GM06990 (cell line): ENCODE measurements around the gene TMEM116.
"Not testable (repeated sequence)": the region's sequence is repeated elsewhere in the genome, so short reads cannot be mapped to it uniquely, and the experiment has no call there.

ENCODE experiments used
- DNase-seq: peaks from one replicate; pipeline ENCODE4 v3.0.0-alpha.2; 2011; ENCODE audit not compliant: insufficient read length; ENCODE audit errors: extremely low read depth
- H3K27me3 ChIP-seq: replicated peaks from 2 replicates; pipeline ENCODE4 v1.6.0; 2011; ENCODE audit warnings: low read length; ENCODE audit not compliant: control insufficient read depth, insufficient read depth
- H3K36me3 ChIP-seq: 2 replicates; pipeline ENCODE4 v1.5.1; 2011; ENCODE audit warnings: low read length; ENCODE audit not compliant: control insufficient read depth, insufficient read depth
- H3K4me3 ChIP-seq: replicated peaks from 2 replicates; pipeline ENCODE4 v1.5.1; 2011; ENCODE audit warnings: low read depth, mild to moderate bottlenecking, control low read depth, low read length
- CTCF ChIP-seq: IDR thresholded peaks from 2 replicates; pipeline ENCODE4 v1.5.1; 2011; ENCODE audit warnings: low read length, control low read depth, mild to moderate bottlenecking, inconsistent platforms; ENCODE audit not compliant: insufficient read depth, poor library complexity, severe bottlenecking

The TMEM116 gene

DNA sequence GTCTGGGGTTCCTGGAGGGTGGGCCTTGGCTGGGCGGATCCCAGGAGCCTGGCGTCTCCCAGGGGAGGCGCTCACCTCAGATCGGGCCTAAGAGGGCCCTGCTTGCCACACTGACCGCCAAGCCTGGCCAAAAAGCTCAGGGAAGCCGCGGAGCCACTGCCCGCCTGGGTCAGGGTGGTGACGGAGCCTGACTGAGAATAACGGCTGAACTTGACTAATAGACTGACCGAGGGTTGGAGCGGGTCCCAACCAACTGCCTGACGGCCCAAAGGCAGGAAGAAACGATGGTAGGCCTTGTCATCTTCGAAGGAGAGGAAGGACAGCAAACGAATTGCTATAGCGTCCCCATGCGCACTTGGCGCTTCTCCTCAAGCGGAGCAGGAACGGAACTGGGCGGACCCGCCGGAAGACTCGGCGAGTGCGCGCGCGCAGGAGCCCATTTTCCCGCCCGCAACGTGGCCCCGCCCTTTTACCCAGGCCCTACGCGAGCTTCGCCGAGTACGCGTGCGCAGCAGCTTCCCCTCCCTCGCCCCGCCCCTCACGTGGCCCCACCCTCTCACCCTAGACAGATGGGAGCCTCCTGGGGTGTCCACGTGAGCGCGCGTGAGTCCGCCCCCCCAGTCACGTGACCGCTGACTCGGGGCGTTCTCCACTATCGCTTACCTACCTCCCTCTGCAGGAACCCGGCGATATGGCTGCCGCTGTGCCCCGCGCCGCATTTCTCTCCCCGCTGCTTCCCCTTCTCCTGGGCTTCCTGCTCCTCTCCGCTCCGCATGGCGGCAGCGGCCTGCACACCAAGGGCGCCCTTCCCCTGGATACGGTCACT is at the start of gene TMEM116, which contains the start of gene ERP29:
TSS of gene TMEM116 (minus strand) at position 391 of the 826 bp plus-strand sequence. CDS start 7,895 bp downstream, outside the sequence.
TSS of gene ERP29 (plus strand) at position 652 of the 826 bp plus-strand sequence. CDS start at position 692, 40 bp downstream.
- peak; percentile 51 for TF ChIP-seq CTCF
- H3K4me3 ChIP-seq, result peak within 1 kb of the TSS; percentile 91

GRCh38 chr12:112061137-112061536 is 48.2 kb upstream of the TMEM116 start:
- Histone ChIP-seq H3K36me3 (peaks cover 6% of the 10 kb centered on the region), H3K4me3 (no peak overlapping the region), H3K27me3 (no peaks in the 10 kb centered on the region)
- no peak for DNase-seq
- no peak for TF ChIP-seq CTCF

More for the DNA sequence above, at the start of gene TMEM116, which contains the start of gene ERP29:
- peak; percentile 100 for DNase-seq
- H3K27me3 ChIP-seq, result no peaks in the 10 kb centered on the region
- H3K36me3 ChIP-seq, result peaks cover 6% of the 10 kb centered on the region

- no peak for TF ChIP-seq CTCF
- DNase-seq, result no peak
- Histone ChIP-seq H3K36me3 (peaks cover 27% of the 10 kb centered on the region), H3K4me3 (no peak overlapping the region), H3K27me3 (no peaks in the 10 kb centered on the region)
These were observed 36.4 kb upstream of the TMEM116 start for GRCh38 chr12:112049351-112049750.

- TF ChIP-seq CTCF, result no peak
- no peak overlapping the region for H3K4me3 ChIP-seq
- peaks cover 18% of the 10 kb centered on the region for H3K36me3 ChIP-seq
- no peak for DNase-seq
- H3K27me3 ChIP-seq, result no peaks in the 10 kb centered on the region
These were observed 33.0 kb upstream of the TMEM116 start for GRCh38 chr12:112046003-112046402.

GRCh38 chr12:112036614-112037013 is 23.6 kb upstream of the TMEM116 start:
- not testable (repeated sequence) for DNase-seq, H3K27me3 ChIP-seq, H3K36me3 ChIP-seq, H3K4me3 ChIP-seq

DNA sequence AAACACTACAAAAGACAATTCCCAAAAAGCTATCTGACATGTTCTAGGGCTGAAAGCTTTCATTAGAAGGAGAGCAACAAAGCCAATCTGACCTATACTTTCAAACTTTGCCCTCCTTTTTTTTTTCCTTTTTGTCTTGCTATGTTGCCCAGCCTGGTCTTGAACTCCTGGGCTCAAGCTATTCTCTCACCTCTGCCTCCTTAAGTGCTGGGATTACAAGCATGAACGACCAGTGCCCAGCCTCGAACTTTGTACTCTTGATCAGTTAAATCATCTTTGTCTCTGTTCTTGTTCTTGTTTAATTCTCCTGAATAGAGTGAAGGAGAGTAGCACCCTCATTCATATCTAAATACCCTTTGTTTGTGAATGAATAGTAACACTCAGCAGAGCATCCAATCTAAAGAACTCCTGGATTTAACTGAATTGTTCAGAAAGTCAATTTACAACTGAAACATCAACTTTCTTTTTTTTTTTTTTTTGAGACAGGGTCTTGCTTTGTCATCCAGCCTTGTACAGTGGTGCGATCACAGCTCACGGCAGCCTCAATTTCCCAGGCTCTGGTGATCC is 22.3 kb upstream of the TMEM116 start:
- TF ChIP-seq CTCF, result no peak
- DNase-seq, result no peak
- H3K27me3 ChIP-seq, result no peaks in the 10 kb centered on the region
- no peak overlapping the region for H3K4me3 ChIP-seq
- peaks cover 13% of the 10 kb centered on the region for H3K36me3 ChIP-seq
